Muscle of leg (tissue), 11 donors: Measurements from ENCODE around the gene FGGY. TPM values are rescaled to one million over a fixed set of nuclear protein-coding genes. Genes with fewer than 3 reads are reported as not detected.

ENCODE experiments used
- DNase-seq: peaks from one replicate; pipeline ENCODE4 v3.0.0; 2013
- H3K27ac ChIP-seq: one replicate; pipeline ENCODE4 v1.5.1; 2013; ENCODE audit warnings: mild to moderate bottlenecking, low read length, control low read depth
- H3K27me3 ChIP-seq: one replicate; pipeline ENCODE4 v1.6.1; 2013; ENCODE audit warnings: low read length; ENCODE audit not compliant: control insufficient read depth, insufficient read depth
- H3K36me3 ChIP-seq: one replicate; pipeline ENCODE4 v1.6.1; 2013; ENCODE audit warnings: low read length; ENCODE audit not compliant: control insufficient read depth, insufficient read depth
- H3K4me1 ChIP-seq: one replicate; pipeline ENCODE4 v1.6.1; 2013; ENCODE audit warnings: low read length; ENCODE audit not compliant: control insufficient read depth, insufficient read depth
- H3K4me3 ChIP-seq: one replicate; pipeline ENCODE4 v1.5.1; 2013; ENCODE audit warnings: low read length, control low read depth
- H3K9me3 ChIP-seq: replicated peaks from 2 replicates; pipeline ENCODE4 v1.6.1; 2013; ENCODE audit warnings: low read depth, low read length; ENCODE audit not compliant: control insufficient read depth
- WGBS: methylation state at CpG from one replicate; pipeline ENCODE4 v1.1.5; 2013; ENCODE audit warnings: missing lambda C conversion rate; ENCODE audit not compliant: insufficient coverage; 5-methylcytosine and 5-hydroxymethylcytosine counted together
- polyA plus RNA-seq, 8 donors: library from polyadenylated mRNA; unstranded; fragments of 120-200 nt; gene quantifications; one replicate each; pipeline versions ENCODE4 v1.2.1 to v1.2.3, GENCODE V29; 2013; ENCODE audit warnings: inconsistent platforms in 1 of 8, low replicate concordance in 1 of 8; ENCODE audit not compliant: insufficient read length in 8 of 8, insufficient read depth in 1 of 8
- total RNA-seq: library from RNA; stranded (reverse); fragments of 120-200 nt; gene quantifications from one replicate; pipeline ENCODE4 v1.2.4, GENCODE V29; 2013

FGGY gene
- total and polyA plus RNA-seq, 9 donors = 8.0 to 23.7 (median 12.7) TPM

DNA sequence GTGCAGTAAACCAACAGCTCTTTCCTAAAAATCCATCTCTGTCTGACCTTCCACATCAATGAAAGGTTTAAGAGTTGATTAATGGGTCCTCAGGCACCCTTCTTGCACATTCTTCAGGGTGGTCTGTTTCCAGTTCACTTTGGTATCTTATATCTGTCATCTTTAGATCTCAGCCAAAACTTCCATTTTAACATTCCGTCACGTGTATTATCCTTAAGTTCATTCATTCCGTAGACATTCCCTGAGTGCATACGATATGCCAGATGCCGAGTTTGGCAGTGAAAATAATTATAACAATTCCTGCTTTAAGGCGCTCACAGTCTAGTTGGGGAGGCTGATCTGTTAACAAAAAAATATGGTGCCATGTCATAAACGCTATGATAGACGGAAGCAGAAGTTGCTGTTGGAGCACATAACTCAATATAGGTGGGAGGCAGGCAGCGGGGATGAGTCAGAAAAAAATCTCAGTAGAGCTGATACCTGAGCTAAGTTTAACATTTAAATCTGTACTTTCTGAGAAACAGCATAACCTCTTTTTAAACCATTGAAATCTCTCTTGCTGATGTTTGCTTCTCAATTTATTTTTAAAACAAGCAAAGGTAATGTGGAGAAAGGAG lies 458.3 kb downstream of the FGGY start:
- Histone ChIP-seq H3K4me3 (no peak overlapping the region), H3K27ac (peak overlapping the region; percentile 49), H3K4me1 (peaks cover 21% of the 10 kb centered on the region), H3K9me3 (no peaks in the 10 kb centered on the region), H3K36me3 (no peaks in the 10 kb centered on the region), H3K27me3 (no peaks in the 10 kb centered on the region)
- DNase-seq = peak; percentile 75
- WGBS = 10% methylated on average over 3 of the region's 9 CpGs

DNA sequence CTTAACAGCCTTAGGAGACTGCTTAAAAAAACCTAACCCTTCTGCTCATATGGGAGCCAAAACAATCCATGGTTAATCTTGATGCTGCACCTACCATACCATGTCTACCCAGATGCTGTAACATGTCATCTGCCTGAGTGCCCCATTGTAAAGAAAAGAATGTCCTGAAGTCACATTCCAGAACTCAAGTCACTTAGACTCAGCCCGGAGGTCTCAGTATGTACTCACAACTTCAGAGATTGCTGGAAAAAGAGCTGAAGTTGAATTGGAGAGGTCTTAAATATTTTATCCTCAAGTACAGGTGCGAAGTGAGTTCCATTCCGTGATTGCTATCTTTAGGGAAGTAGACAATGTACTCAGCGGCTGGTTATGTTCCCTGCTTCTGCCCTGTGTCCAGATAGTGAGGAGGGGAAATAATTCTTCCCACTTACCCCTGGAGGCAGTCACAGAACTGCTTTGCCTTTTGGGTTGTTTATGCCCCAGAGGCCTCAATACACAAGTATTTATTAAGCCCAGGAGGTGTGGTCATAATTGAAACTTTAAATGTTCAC lies 460.4 kb downstream of the FGGY start:
- DNase-seq = no peak
- H3K4me3 ChIP-seq = no peak overlapping the region
- H3K27ac ChIP-seq = no peak overlapping the region
- 60% methylated on average over 1 of the region's 4 CpGs for WGBS
- no peaks in the 10 kb centered on the region for H3K36me3 ChIP-seq
- no peaks in the 10 kb centered on the region for H3K27me3 ChIP-seq
- H3K4me1 ChIP-seq = peaks cover 21% of the 10 kb centered on the region
- no peaks in the 10 kb centered on the region for H3K9me3 ChIP-seq

- 0% methylated on average over 6 of the region's 11 CpGs for WGBS
- Histone ChIP-seq H3K9me3 (no peaks in the 10 kb centered on the region), H3K4me1 (peaks cover 21% of the 10 kb centered on the region), H3K36me3 (no peaks in the 10 kb centered on the region), H3K27me3 (no peaks in the 10 kb centered on the region), H3K4me3 (peak overlapping the region; percentile 2), H3K27ac (peak overlapping the region; percentile 18)
- peak; percentile 93 for DNase-seq
Measured at GRCh38 chr1:59759156-59759925, 462.4 kb downstream of the FGGY start.

DNA sequence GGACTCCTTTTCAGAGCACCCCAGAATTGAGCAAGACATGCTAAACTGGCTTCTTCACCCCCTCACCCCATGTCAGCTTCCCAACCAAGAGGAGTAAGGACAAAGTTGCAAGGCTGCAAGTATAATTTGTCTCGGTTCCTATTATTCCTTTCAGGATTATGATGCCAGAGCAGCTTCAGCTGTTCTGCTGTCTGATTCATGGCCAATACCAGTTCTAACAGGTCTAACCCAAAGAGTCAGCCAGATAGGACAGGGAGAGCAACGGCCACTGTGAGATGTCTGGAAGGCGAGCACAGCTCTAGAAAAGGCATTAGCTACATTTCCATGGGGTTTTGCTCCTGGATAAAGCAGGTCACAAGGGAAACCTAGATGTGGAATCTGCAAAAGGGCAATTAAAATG lies 464.5 kb downstream of the FGGY start:
- peak; percentile 71 for DNase-seq
- Histone ChIP-seq H3K4me1 (peaks cover 9% of the 10 kb centered on the region), H3K36me3 (no peaks in the 10 kb centered on the region), H3K27ac (no peak overlapping the region), H3K4me3 (no peak overlapping the region), H3K27me3 (no peaks in the 10 kb centered on the region), H3K9me3 (no peaks in the 10 kb centered on the region)
- 77% methylated on average over 3 of the region's 3 CpGs for WGBS

DNA sequence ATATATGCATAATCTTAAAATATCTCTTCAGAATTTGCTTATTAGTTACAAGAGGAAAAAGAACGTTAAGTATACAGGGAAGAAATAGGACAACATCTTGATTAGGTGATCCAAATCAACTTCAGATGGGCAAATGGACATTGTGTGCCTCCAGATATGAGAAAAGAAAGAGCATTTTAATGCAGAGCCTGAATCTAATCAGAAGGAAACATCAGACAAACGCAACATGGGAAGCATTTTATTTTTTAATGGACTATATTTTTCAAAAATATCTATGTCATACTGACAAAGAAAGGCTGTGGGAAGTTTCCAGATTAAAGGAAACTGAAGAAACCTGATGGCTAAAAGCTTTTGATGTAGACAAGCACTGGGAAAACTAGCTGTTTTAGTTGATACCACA lies 466.5 kb downstream of the FGGY start:
- WGBS = no CpG with 5 or more reads among the region's 2 CpGs
- Histone ChIP-seq H3K9me3 (no peaks in the 10 kb centered on the region), H3K4me3 (no peak overlapping the region), H3K27ac (no peak overlapping the region), H3K4me1 (peaks cover 11% of the 10 kb centered on the region), H3K27me3 (no peaks in the 10 kb centered on the region), H3K36me3 (no peaks in the 10 kb centered on the region)
- no peak for DNase-seq

GRCh38 chr1:59765011-59765730 lies 468.3 kb downstream of the FGGY start:
- Histone ChIP-seq H3K9me3 (no peaks in the 10 kb centered on the region), H3K36me3 (no peaks in the 10 kb centered on the region), H3K27me3 (no peaks in the 10 kb centered on the region), H3K27ac (no peak overlapping the region), H3K4me3 (no peak overlapping the region), H3K4me1 (peaks cover 8% of the 10 kb centered on the region)
- no peak for DNase-seq
- 90% methylated on average over 2 of the region's 5 CpGs for WGBS

DNA sequence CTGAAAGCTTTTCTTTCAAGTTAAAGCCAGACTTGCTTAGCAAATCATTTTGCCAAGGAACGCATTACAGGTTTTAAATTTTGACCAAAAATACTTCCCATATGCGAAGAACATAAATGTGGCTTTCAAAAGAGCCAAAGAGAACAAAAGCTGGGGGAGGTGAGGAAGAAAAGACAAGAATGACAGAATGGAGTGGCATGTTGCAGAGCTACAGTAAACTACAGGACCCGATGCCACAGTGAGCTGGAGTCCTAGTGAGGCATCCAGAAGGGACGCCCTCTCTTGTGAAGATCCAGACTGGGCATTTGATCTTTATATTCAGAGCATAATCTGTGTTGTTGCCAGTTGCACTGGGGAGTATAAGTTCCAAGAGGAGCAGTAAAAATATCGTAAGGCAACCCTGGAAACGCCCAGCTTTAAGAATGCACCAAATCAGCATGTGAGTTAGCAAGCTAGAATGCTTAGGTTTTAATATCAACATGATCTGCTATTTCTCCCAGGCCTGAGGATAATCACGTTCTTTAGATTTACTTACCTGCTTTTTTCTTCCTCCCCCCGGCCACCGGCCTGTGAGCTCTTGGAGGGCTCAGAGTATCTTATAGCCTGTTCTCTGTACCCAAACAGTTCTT lies 469.4 kb downstream of the FGGY start:
- Histone ChIP-seq H3K4me1 (peaks cover 8% of the 10 kb centered on the region), H3K9me3 (no peaks in the 10 kb centered on the region), H3K27ac (no peak overlapping the region), H3K27me3 (no peaks in the 10 kb centered on the region), H3K4me3 (no peak overlapping the region), H3K36me3 (no peaks in the 10 kb centered on the region)
- no peak for DNase-seq
- 43% methylated on average over 2 of the region's 9 CpGs for WGBS

- DNase-seq = peak; percentile 46
- Histone ChIP-seq H3K36me3 (no peaks in the 10 kb centered on the region), H3K4me1 (peaks cover 8% of the 10 kb centered on the region), H3K27me3 (no peaks in the 10 kb centered on the region), H3K9me3 (no peaks in the 10 kb centered on the region), H3K27ac (no peak overlapping the region), H3K4me3 (no peak overlapping the region)
- no CpG with 5 or more reads among the region's 2 CpGs for WGBS
Measured at GRCh38 chr1:59767119-59767518, 470.2 kb downstream of the FGGY start.

GRCh38 chr1:59768792-59769735 lies 472.2 kb downstream of the FGGY start:
- DNase-seq = no peak
- no peaks in the 10 kb centered on the region for H3K27me3 ChIP-seq
- H3K9me3 ChIP-seq = no peaks in the 10 kb centered on the region
- no peak overlapping the region for H3K27ac ChIP-seq
- peaks cover 8% of the 10 kb centered on the region for H3K4me1 ChIP-seq
- 94% methylated on average over 5 of the region's 10 CpGs for WGBS
- H3K4me3 ChIP-seq = no peak overlapping the region
- no peaks in the 10 kb centered on the region for H3K36me3 ChIP-seq
